ENCODE data around the gene KLHL10. TPM values are rescaled to one million over a fixed set of nuclear protein-coding genes. Genes with fewer than 3 reads are reported as not detected.

KLHL10 gene
- total and polyA plus RNA-seq, 9 of the 15 experiments (the other 6 are each of a cell fraction or from before 2014, with no cell fraction given): 0.06 to 0.56 (median 0.12) TPM; not detected in 5

DNA sequence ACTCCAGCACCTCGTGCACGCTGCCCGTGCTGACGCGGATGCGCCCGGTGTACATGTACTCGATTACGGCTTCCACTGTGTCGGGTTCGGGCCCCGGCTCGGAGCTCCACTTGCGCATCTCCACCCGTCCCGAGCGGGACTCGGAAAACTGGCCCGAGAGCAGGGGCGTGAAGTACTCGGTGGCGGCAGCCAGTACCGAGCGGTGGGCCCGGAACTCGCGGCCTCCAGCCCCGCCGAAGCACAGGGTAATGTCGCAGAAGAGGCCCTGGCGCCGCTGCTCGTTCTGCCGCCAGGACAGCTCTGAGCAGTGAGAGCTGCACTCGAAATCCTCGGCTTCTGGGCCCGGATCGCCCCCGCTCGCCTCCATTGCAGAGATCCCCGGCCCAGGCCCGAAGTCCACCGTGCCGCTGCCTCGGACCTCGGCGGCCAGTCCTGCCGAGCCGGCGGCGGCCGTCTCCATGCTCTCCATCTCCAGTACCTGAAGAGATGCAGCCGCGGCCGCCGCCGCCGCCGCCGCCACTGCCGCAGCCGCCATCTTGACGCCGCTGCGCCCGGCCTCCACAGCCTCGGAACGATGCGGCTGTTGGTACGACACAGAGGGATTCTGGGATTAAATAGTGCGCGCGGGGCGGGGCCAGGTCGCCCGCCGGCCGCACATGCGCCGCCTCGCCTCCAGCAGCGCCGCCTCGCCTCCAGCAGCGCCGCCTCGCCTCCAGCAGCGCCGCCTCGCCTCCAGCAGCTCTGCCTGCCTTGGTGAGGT is 27.4 kb downstream of the KLHL10 start, which contains the start of gene KLHL11:
Gene KLHL11, minus strand, starts transcription at position 588 of the 760 bp plus-strand sequence. Its CDS starts 53 bp downstream, at position 535.
- H3K79me2 ChIP-seq (ENCODE audit: control insufficient read depth, insufficient read depth, low read length): peaks cover 45% of the 10 kb centered on the region
- H3K9me3 ChIP-seq (replicated peaks; ENCODE audit: control insufficient read depth, insufficient read depth, low read depth, low read length): no peaks in the 10 kb centered on the region
- in situ Hi-C loops (cut with MboI) (no loop called here), intact Hi-C loops (cut with micrococcal nuclease) (loop anchor here (2.0 kb wide), 1 partner anchor 78 kb away; the partner anchor contains the start of gene JUP)
- H3K4me2 ChIP-seq (ENCODE audit: insufficient read depth, low read length): peak within 1 kb of the TSS; percentile 79
- peak; percentile 87 to 95 (median 90) for DNase-seq (ENCODE audit: extremely low read depth in 1 of 4, low spot score in 3 of 4)
- peaks cover 32% of the 10 kb centered on the region for H3K36me3 ChIP-seq (ENCODE audit: control insufficient read depth, insufficient read depth, low read length)
- under 1% methylated on average over 68 of the region's 90 CpGs for WGBS (ENCODE audit: insufficient coverage, low coverage, missing lambda C conversion rate)
- peak within 1 kb of the TSS; percentile 91 to 99 for H3K9ac ChIP-seq (ENCODE audit: insufficient read depth in 1 of 2, low read depth in 2 of 2, low read length in 2 of 2)
- no peaks in the 10 kb centered on the region for H3K9me1 ChIP-seq (ENCODE audit: control insufficient read depth, insufficient read depth, low read length)
- ATAC-seq: peak; percentile 98
- peak within 1 kb of the TSS; percentile 93 for H2AFZ ChIP-seq (ENCODE audit: low read depth, low read length)
- peaks cover 20 to 25% of the 10 kb centered on the region in 2 experiments for H3K4me1 ChIP-seq (replicated peaks in 1 of 2; ENCODE audit: control insufficient read depth in 2 of 2, insufficient read depth in 2 of 2, low read length in 2 of 2)
- BruUV-seq (replicated peaks): no TSS peak
- FAIRE-seq: no peak
- H3K27ac ChIP-seq (ENCODE audit: extremely low read depth, low read depth, low read length): peak within 1 kb of the TSS; percentile 81
- ChIA-PET POLR2A (interaction anchor here (0.6 to 2.3 kb wide), 18 partner anchors 9 to 1314 kb away, joined by 3 to 10 read pairs (median 4); partner anchors contain the start of genes GAST, JUP and KLHL10), CTCF (ENCODE audit: low intra/inter-chr PET ratio) (no interaction called here)
- peaks cover 19% of the 10 kb centered on the region; the same call in 1 of the 2 replicates for H4K20me1 ChIP-seq (replicated peaks; ENCODE audit: control insufficient read depth, insufficient read depth, low read length)
- H3K27me3 ChIP-seq (ENCODE audit: control insufficient read depth in 2 of 2, insufficient read depth in 2 of 2, low read length in 2 of 2): no peaks in the 10 kb centered on the region
- H3K4me3 ChIP-seq: peak within 1 kb of the TSS; percentile 96
- TF ChIP-seq ZFP30 (CRISPR knock-in tag; IDR thresholded peaks at IDR 0.05; ENCODE audit: borderline replicate concordance): no peak
- TF ChIP-seq ETV1 (tag; conservative IDR thresholded peaks at IDR 0.05; ENCODE audit: low read depth): no peak
- TF ChIP-seq, protein P1, sequence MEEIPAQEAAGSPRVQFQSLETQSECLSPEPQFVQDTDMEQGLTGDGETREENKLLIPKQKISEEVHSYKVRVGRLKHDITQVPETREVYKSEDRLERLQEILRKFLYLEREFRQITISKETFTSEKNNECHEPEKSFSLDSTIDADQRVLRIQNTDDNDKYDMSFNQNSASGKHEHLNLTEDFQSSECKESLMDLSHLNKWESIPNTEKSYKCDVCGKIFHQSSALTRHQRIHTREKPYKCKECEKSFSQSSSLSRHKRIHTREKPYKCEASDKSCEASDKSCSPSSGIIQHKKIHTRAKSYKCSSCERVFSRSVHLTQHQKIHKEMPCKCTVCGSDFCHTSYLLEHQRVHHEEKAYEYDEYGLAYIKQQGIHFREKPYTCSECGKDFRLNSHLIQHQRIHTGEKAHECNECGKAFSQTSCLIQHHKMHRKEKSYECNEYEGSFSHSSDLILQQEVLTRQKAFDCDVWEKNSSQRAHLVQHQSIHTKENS (CRISPR knock-in tag; IDR thresholded peaks at IDR 0.05): no peak
- TF ChIP-seq TCFL5 (CRISPR knock-in tag; conservative IDR thresholded peaks at IDR 0.05): no peak
- TF ChIP-seq PPARD (CRISPR knock-in tag; IDR thresholded peaks at IDR 0.05): no peak
- TF ChIP-seq NELFE (IDR thresholded peaks at IDR 0.05; ENCODE audit: insufficient read depth, insufficient read length): no peak
- TF ChIP-seq, protein P2, sequence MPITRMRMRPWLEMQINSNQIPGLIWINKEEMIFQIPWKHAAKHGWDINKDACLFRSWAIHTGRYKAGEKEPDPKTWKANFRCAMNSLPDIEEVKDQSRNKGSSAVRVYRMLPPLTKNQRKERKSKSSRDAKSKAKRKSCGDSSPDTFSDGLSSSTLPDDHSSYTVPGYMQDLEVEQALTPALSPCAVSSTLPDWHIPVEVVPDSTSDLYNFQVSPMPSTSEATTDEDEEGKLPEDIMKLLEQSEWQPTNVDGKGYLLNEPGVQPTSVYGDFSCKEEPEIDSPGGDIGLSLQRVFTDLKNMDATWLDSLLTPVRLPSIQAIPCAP (CRISPR knock-in tag; IDR thresholded peaks at IDR 0.05; ENCODE audit: borderline replicate concordance): no peak
- no peak for TF ChIP-seq CCAR2 (IDR thresholded peaks at IDR 0.05; ENCODE audit: low read depth, low read length)
- TF ChIP-seq GABPB2 (CRISPR knock-in tag; conservative IDR thresholded peaks at IDR 0.05): no peak; the same call in 1 of the 2 replicates
- TF ChIP-seq SOX6 (IDR thresholded peaks at IDR 0.05): 0 out of 2 replicates have a peak, but pooled peaks have one; percentile 25
- no peak for TF ChIP-seq RAD51 (IDR thresholded peaks at IDR 0.05; ENCODE audit: borderline replicate concordance, low read depth)
- 0 out of 2 replicates have a peak, but pooled peaks have one; percentile 21 for TF ChIP-seq BCOR (IDR thresholded peaks at IDR 0.05)
- no peak for TF ChIP-seq KDM5B (IDR thresholded peaks at IDR 0.05; ENCODE audit: insufficient replicate concordance, low read depth, low read length)
- peak; percentile 71 for TF ChIP-seq L3MBTL2 (IDR thresholded peaks at IDR 0.05)
- no peak for TF ChIP-seq NUFIP1 (IDR thresholded peaks at IDR 0.05; ENCODE audit: partially characterized antibody)

All from K562 (cell line).